ENCODE results near the gene PPP1R18.
A peak's percentile ranks its signal among the peaks of the same experiment; 100 is the strongest.
"Not testable (repeated sequence)": the region's sequence is repeated elsewhere in the genome, so short reads cannot be mapped to it uniquely, and the experiment has no call there.

DNA sequence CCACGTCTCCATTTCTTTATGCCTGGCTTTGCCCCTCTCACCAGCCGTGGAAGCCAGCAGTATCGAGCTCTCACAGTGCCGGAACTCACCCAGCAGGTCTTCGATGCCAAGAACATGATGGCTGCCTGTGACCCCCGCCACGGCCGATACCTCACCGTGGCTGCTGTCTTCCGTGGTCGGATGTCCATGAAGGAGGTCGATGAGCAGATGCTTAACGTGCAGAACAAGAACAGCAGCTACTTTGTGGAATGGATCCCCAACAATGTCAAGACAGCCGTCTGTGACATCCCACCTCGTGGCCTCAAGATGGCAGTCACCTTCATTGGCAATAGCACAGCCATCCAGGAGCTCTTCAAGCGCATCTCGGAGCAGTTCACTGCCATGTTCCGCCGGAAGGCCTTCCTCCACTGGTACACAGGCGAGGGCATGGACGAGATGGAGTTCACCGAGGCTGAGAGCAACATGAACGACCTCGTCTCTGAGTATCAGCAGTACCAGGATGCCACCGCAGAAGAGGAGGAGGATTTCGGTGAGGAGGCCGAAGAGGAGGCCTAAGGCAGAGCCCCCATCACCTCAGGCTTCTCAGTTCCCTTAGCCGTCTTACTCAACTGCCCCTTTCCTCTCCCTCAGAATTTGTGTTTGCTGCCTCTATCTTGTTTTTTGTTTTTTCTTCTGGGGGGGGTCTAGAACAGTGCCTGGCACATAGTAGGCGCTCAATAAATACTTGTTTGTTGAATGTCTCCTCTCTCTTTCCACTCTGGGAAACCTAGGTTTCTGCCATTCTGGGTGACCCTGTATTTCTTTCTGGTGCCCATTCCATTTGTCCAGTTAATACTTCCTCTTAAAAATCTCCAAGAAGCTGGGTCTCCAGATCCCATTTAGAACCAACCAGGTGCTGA lies 37.6 kb upstream of the PPP1R18 start:
- TF ChIP-seq, protein P1, sequence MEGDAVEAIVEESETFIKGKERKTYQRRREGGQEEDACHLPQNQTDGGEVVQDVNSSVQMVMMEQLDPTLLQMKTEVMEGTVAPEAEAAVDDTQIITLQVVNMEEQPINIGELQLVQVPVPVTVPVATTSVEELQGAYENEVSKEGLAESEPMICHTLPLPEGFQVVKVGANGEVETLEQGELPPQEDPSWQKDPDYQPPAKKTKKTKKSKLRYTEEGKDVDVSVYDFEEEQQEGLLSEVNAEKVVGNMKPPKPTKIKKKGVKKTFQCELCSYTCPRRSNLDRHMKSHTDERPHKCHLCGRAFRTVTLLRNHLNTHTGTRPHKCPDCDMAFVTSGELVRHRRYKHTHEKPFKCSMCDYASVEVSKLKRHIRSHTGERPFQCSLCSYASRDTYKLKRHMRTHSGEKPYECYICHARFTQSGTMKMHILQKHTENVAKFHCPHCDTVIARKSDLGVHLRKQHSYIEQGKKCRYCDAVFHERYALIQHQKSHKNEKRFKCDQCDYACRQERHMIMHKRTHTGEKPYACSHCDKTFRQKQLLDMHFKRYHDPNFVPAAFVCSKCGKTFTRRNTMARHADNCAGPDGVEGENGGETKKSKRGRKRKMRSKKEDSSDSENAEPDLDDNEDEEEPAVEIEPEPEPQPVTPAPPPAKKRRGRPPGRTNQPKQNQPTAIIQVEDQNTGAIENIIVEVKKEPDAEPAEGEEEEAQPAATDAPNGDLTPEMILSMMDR (IDR thresholded peaks at IDR 0.05; ENCODE audit: poor library complexity) = peak; percentile 11
- TF ChIP-seq EZH2 (IDR thresholded peaks at IDR 0.05; ENCODE audit: borderline replicate concordance); EZH2phosphoT487 (IDR thresholded peaks at IDR 0.05; ENCODE audit: low read depth, severe bottlenecking, unreplicated experiment): not testable (repeated sequence)

Data from hepatocyte (in vitro differentiated cells).